Omental fat pad (tissue), 4 donors: ENCODE data around the gene TRAF3IP1. TPM values are rescaled to one million over a fixed set of nuclear protein-coding genes. Genes with fewer than 3 reads are reported as not detected.

Source experiments
- ATAC-seq: fragments of 150-250 bp; one replicate; pipeline ENCODE4 v1.9.1; 2016; ENCODE audit warnings: mild to moderate bottlenecking, moderate library complexity; ENCODE audit not compliant: low FRiP score
- DNase-seq: peaks from one replicate; pipeline ENCODE4 v3.0.0-alpha.2; 2019; ENCODE audit warnings: low spot score
- total RNA-seq, 4 donors: library from RNA; depleted of rRNA; stranded (reverse); fragments of >200 nt; gene quantifications; one replicate each; pipeline ENCODE4 v1.1.0, GENCODE V29; 2016
- TF ChIP-seq, protein P1 (sequence below), 3 donors: fragments of 450-650 bp; IDR thresholded peaks; one replicate each; pipeline ENCODE4 v1.5.1; 2016 to 2017; ENCODE audit warnings: antibody characterized with exemption in 3 of 3, mild to moderate bottlenecking in 3 of 3, moderate library complexity in 2 of 3

Gene TRAF3IP1
- total RNA-seq, 4 donors from 2014 or later: 8.4 to 15.9 (median 12.5) TPM

DNA sequence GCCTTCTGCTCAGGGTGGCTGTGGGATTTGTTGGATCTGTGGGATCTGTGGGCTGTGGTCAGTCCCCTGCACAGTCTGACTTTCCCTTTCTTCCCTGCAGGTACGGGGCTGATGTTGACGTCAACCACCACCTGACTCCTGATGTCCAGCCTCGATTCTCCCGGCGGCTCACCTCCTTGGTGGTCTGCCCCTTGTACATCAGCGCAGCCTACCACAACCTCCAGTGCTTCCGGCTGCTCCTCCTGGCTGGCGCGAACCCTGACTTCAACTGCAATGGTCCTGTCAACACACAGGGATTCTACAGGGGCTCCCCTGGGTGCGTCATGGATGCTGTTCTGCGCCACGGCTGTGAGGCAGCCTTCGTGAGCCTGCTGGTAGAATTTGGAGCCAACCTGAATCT is 123.9 kb downstream of the TRAF3IP1 start:
- TF ChIP-seq, protein P1, sequence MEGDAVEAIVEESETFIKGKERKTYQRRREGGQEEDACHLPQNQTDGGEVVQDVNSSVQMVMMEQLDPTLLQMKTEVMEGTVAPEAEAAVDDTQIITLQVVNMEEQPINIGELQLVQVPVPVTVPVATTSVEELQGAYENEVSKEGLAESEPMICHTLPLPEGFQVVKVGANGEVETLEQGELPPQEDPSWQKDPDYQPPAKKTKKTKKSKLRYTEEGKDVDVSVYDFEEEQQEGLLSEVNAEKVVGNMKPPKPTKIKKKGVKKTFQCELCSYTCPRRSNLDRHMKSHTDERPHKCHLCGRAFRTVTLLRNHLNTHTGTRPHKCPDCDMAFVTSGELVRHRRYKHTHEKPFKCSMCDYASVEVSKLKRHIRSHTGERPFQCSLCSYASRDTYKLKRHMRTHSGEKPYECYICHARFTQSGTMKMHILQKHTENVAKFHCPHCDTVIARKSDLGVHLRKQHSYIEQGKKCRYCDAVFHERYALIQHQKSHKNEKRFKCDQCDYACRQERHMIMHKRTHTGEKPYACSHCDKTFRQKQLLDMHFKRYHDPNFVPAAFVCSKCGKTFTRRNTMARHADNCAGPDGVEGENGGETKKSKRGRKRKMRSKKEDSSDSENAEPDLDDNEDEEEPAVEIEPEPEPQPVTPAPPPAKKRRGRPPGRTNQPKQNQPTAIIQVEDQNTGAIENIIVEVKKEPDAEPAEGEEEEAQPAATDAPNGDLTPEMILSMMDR (IDR thresholded peaks at IDR 0.05): no peak
- DNase-seq: no peak
- no peak for ATAC-seq

DNA sequence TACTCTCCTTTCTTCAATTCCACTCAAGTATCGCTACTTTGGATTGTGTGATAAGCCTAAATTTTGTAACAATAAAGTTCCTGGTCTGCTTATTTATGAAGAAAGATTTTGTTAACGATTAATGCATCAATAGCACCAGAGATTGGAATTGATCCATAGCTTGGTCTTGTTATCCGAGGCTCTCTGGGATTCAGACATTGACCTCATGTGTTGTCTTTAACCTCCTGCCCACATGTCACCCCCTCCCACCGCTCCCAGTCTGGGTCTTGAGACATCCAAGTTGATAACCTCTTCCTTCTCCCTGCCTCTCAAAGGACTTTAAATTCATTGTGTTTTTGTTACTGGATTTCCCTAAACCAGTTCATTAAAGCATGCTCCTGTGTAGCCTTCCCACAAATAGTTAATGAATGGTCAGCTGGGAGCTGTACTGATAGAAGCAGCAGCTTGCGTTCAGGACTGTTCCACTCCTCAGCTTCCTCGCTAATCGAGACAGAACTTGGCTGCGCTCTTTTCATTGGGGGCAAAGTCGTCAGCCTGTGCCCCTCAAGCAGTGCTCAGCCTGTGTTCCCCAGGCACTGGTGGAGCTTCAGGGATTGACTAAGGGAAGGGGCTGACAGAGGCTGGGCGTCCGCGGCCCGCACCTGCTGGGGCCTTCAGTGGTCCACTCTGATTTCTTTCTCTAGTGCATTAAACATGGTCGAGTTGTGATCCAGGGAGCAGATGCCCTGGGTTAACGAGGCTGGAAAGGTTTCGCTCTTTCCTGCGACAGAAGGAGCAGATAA is 125.3 kb downstream of the TRAF3IP1 start:
- TF ChIP-seq, protein P1 (IDR thresholded peaks at IDR 0.05): no peak
- DNase-seq: no peak
- ATAC-seq: no peak

GRCh38 chr2:238446371-238446770 is 126.1 kb downstream of the TRAF3IP1 start:
- TF ChIP-seq, protein P1 (IDR thresholded peaks at IDR 0.05): no peak
- ATAC-seq: no peak
- no peak for DNase-seq

GRCh38 chr2:238448031-238448955 is 128.0 kb downstream of the TRAF3IP1 start:
- DNase-seq (no peak), ATAC-seq (no peak)
- TF ChIP-seq, protein P1 (IDR thresholded peaks at IDR 0.05): no peak

DNA sequence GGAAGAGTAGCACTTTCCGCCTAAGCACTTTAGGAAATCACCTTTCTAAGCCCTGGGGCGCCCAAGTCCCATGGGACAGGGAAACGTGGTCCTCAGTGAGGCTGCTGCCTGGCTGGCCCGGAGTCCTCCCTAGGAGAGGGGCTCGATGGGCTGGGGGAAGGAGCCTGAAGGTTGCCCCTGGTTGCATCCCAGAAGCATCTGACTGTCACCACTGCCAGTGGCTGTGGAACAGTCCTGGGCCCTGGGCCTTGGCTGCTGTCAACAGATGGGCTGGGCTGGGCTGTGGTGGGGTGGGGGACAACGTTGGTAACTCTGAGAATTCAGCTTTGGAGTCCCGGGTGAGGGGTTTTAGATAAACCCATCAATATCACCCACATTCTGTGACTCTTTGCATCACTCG is 128.9 kb downstream of the TRAF3IP1 start:
- ATAC-seq (no peak), DNase-seq (no peak)
- TF ChIP-seq, protein P1 (IDR thresholded peaks at IDR 0.05): no peak

DNA sequence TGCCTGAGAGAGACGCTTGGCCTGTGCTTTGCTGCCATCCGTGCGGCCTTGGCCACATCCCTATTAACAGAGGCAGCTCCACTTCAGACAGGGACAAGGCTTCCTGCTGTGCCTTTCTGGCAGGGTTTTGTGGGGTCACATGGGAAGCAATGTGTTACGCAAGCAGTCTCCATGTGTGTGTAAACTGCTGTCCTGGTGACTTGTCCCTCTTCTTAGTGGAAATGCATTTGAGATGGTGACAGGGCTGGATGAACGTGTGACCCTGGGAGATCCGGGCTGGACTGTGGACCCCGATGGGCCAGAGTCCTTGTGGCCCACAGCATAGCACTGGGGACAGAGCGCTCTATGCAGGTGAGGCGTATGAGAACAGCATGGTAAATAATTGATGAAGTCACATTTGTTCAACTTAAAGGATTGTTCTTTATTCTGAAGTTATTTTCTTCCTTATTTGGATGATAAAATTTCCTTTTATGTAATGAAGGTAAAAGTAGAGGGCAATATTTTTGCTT is 129.6 kb downstream of the TRAF3IP1 start:
- ATAC-seq (no peak), DNase-seq (no peak)
- TF ChIP-seq, protein P1 (IDR thresholded peaks at IDR 0.05): no peak
